ENCODE measurements around the gene C12orf57. TPM values are rescaled to one million over a fixed set of nuclear protein-coding genes. Genes with fewer than 3 reads are reported as not detected.

Gene C12orf57
- total and polyA plus RNA-seq, 2 experiments from 2014 or later = 204 to 262 TPM

DNA sequence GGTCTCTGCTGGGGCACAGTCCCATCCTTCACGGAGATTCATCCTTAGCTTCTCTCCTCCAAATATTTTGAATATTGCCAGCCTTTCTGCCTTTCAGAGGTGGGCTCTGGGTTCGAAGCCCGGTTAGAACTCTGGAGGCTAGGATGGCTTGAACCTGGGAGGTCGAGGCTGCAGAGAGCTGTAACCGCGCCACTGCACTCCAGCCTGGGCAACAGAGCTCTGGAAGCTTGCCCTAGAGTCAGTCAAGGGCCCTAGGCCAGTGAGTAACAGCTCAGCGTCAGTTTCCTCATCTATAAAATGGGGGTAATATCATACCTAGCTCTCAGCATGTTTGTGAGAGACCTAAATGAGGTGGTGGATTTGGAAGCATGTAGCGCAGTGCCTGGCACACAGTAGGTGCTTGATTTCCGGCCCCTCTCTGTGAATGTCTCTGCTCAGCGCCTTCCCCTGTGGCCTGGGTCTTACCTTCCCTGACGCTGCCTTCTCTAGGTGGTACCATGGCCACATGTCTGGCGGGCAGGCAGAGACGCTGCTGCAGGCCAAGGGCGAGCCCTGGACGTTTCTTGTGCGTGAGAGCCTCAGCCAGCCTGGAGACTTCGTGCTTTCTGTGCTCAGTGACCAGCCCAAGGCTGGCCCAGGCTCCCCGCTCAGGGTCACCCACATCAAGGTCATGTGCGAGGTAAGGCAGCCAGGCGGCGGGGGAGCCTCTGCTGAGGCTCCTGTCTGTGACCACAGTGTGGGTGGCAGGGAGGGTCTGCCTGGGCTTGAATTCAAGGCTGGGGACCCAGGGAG lies 10.7 kb downstream of the C12orf57 start:
- Histone ChIP-seq H3K4me2 (no peak overlapping the region), H3K36me3 (ENCODE audit: insufficient read depth) (no peaks in the 10 kb centered on the region), H3K4me3 (no peak overlapping the region), H3K4me1 (ENCODE audit: insufficient read depth) (peaks cover 13% of the 10 kb centered on the region), H3K79me2 (replicated peaks; ENCODE audit: insufficient read depth) (no peaks in the 10 kb centered on the region), H3F3A (replicated peaks; ENCODE audit: low read depth) (no peaks in the 10 kb centered on the region), H3K27me3 (ENCODE audit: insufficient read depth) (no peaks in the 10 kb centered on the region), H2AFZ (no peak overlapping the region), H4K20me1 (replicated peaks; ENCODE audit: insufficient read depth) (no peaks in the 10 kb centered on the region), H3K27ac (ENCODE audit: low read depth) (no peak overlapping the region), H3K9me2 (ENCODE audit: insufficient read depth) (no peaks in the 10 kb centered on the region)
- Mint-ChIP-seq H3K9me3 (no peaks in the 10 kb centered on the region), H3K4me1 (peaks cover 34% of the 10 kb centered on the region), H3K36me3 (ENCODE audit: low read depth) (no peaks in the 10 kb centered on the region; the same call in 2 of the 3 replicates), H3K27ac (peak overlapping the region; percentile 72; the same call in 1 of the 2 replicates), H3K4me3 (peak overlapping the region; percentile 39; the same call in 1 of the 3 replicates), H3K27me3 (ENCODE audit: insufficient read depth, low read depth, poor library complexity) (peaks cover 15% of the 10 kb centered on the region)
- TF ChIP-seq CREB1 (CRISPR knock-in tag; IDR thresholded peaks at IDR 0.05; ENCODE audit: low read depth) (no peak), JUNB (IDR thresholded peaks at IDR 0.05; ENCODE audit: unreplicated experiment) (no peak), EZH2 (IDR thresholded peaks at IDR 0.05; ENCODE audit: low read depth, unreplicated experiment) (no peak), POLR2AphosphoS5 (IDR thresholded peaks at IDR 0.05; ENCODE audit: low read depth) (no peak), EZH2phosphoT487 (IDR thresholded peaks at IDR 0.05; ENCODE audit: unreplicated experiment) (no peak), STAT1 (IDR thresholded peaks at IDR 0.05; ENCODE audit: unreplicated experiment) (no peak), ZNF331 (CRISPR knock-in tag; IDR thresholded peaks at IDR 0.05; ENCODE audit: low read depth) (no peak), ZNF114 (CRISPR knock-in tag; IDR thresholded peaks at IDR 0.05) (no peak), NANOG (IDR thresholded peaks at IDR 0.05; ENCODE audit: borderline replicate concordance) (no peak)
- TF ChIP-seq, protein P1, sequence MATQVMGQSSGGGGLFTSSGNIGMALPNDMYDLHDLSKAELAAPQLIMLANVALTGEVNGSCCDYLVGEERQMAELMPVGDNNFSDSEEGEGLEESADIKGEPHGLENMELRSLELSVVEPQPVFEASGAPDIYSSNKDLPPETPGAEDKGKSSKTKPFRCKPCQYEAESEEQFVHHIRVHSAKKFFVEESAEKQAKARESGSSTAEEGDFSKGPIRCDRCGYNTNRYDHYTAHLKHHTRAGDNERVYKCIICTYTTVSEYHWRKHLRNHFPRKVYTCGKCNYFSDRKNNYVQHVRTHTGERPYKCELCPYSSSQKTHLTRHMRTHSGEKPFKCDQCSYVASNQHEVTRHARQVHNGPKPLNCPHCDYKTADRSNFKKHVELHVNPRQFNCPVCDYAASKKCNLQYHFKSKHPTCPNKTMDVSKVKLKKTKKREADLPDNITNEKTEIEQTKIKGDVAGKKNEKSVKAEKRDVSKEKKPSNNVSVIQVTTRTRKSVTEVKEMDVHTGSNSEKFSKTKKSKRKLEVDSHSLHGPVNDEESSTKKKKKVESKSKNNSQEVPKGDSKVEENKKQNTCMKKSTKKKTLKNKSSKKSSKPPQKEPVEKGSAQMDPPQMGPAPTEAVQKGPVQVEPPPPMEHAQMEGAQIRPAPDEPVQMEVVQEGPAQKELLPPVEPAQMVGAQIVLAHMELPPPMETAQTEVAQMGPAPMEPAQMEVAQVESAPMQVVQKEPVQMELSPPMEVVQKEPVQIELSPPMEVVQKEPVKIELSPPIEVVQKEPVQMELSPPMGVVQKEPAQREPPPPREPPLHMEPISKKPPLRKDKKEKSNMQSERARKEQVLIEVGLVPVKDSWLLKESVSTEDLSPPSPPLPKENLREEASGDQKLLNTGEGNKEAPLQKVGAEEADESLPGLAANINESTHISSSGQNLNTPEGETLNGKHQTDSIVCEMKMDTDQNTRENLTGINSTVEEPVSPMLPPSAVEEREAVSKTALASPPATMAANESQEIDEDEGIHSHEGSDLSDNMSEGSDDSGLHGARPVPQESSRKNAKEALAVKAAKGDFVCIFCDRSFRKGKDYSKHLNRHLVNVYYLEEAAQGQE (IDR thresholded peaks at IDR 0.05; ENCODE audit: unreplicated experiment) = no peak
- TF ChIP-seq, protein P2, sequence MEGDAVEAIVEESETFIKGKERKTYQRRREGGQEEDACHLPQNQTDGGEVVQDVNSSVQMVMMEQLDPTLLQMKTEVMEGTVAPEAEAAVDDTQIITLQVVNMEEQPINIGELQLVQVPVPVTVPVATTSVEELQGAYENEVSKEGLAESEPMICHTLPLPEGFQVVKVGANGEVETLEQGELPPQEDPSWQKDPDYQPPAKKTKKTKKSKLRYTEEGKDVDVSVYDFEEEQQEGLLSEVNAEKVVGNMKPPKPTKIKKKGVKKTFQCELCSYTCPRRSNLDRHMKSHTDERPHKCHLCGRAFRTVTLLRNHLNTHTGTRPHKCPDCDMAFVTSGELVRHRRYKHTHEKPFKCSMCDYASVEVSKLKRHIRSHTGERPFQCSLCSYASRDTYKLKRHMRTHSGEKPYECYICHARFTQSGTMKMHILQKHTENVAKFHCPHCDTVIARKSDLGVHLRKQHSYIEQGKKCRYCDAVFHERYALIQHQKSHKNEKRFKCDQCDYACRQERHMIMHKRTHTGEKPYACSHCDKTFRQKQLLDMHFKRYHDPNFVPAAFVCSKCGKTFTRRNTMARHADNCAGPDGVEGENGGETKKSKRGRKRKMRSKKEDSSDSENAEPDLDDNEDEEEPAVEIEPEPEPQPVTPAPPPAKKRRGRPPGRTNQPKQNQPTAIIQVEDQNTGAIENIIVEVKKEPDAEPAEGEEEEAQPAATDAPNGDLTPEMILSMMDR (conservative IDR thresholded peaks at IDR 0.05; ENCODE audit: low read depth in 2 of 2) = no peak
- TF ChIP-seq, protein P3, sequence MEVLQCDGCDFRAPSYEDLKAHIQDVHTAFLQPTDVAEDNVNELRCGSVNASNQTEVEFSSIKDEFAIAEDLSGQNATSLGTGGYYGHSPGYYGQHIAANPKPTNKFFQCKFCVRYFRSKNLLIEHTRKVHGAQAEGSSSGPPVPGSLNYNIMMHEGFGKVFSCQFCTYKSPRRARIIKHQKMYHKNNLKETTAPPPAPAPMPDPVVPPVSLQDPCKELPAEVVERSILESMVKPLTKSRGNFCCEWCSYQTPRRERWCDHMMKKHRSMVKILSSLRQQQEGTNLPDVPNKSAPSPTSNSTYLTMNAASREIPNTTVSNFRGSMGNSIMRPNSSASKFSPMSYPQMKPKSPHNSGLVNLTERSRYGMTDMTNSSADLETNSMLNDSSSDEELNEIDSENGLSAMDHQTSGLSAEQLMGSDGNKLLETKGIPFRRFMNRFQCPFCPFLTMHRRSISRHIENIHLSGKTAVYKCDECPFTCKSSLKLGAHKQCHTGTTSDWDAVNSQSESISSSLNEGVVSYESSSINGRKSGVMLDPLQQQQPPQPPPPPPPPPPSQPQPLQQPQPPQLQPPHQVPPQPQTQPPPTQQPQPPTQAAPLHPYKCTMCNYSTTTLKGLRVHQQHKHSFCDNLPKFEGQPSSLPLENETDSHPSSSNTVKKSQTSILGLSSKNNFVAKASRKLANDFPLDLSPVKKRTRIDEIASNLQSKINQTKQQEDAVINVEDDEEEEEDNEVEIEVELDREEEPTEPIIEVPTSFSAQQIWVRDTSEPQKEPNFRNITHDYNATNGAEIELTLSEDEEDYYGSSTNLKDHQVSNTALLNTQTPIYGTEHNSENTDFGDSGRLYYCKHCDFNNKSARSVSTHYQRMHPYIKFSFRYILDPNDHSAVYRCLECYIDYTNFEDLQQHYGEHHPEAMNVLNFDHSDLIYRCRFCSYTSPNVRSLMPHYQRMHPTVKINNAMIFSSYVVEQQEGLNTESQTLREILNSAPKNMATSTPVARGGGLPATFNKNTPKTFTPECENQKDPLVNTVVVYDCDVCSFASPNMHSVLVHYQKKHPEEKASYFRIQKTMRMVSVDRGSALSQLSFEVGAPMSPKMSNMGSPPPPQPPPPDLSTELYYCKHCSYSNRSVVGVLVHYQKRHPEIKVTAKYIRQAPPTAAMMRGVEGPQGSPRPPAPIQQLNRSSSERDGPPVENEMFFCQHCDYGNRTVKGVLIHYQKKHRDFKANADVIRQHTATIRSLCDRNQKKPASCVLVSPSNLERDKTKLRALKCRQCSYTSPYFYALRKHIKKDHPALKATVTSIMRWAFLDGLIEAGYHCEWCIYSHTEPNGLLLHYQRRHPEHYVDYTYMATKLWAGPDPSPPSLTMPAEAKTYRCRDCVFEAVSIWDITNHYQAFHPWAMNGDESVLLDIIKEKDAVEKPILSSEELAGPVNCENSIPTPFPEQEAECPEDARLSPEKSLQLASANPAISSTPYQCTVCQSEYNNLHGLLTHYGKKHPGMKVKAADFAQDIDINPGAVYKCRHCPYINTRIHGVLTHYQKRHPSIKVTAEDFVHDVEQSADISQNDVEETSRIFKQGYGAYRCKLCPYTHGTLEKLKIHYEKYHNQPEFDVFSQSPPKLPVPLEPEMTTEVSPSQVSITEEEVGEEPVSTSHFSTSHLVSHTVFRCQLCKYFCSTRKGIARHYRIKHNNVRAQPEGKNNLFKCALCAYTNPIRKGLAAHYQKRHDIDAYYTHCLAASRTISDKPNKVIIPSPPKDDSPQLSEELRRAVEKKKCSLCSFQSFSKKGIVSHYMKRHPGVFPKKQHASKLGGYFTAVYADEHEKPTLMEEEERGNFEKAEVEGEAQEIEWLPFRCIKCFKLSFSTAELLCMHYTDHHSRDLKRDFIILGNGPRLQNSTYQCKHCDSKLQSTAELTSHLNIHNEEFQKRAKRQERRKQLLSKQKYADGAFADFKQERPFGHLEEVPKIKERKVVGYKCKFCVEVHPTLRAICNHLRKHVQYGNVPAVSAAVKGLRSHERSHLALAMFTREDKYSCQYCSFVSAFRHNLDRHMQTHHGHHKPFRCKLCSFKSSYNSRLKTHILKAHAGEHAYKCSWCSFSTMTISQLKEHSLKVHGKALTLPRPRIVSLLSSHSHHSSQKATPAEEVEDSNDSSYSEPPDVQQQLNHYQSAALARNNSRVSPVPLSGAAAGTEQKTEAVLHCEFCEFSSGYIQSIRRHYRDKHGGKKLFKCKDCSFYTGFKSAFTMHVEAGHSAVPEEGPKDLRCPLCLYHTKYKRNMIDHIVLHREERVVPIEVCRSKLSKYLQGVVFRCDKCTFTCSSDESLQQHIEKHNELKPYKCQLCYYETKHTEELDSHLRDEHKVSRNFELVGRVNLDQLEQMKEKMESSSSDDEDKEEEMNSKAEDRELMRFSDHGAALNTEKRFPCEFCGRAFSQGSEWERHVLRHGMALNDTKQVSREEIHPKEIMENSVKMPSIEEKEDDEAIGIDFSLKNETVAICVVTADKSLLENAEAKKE (CRISPR knock-in tag; IDR thresholded peaks at IDR 0.05) = no peak
- TF ChIP-seq, protein P4, sequence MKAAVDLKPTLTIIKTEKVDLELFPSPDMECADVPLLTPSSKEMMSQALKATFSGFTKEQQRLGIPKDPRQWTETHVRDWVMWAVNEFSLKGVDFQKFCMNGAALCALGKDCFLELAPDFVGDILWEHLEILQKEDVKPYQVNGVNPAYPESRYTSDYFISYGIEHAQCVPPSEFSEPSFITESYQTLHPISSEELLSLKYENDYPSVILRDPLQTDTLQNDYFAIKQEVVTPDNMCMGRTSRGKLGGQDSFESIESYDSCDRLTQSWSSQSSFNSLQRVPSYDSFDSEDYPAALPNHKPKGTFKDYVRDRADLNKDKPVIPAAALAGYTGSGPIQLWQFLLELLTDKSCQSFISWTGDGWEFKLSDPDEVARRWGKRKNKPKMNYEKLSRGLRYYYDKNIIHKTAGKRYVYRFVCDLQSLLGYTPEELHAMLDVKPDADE (IDR thresholded peaks at IDR 0.05) = no peak
- ATAC-seq = no peak
- no peak for DNase-seq (ENCODE audit: low spot score)
